Measurements from ENCODE around the gene TPST1. TPM values are rescaled to one million over a fixed set of nuclear protein-coding genes. Genes with fewer than 3 reads are reported as not detected.
"Not testable (repeated sequence)": the region's sequence is repeated elsewhere in the genome, so short reads cannot be mapped to it uniquely, and the experiment has no call there.

Gene TPST1
- total RNA-seq, result 21.8 TPM
- long read RNA-seq, transcript TPST1-201 (6 exons, 2,116 nt), result major isoform, 52 of 77 reads
- long read RNA-seq, partial matches to known transcripts, result 9 of 77 reads
- long read RNA-seq, other reads (novel, unspliced or antisense), result 16 of 77 reads

DNA sequence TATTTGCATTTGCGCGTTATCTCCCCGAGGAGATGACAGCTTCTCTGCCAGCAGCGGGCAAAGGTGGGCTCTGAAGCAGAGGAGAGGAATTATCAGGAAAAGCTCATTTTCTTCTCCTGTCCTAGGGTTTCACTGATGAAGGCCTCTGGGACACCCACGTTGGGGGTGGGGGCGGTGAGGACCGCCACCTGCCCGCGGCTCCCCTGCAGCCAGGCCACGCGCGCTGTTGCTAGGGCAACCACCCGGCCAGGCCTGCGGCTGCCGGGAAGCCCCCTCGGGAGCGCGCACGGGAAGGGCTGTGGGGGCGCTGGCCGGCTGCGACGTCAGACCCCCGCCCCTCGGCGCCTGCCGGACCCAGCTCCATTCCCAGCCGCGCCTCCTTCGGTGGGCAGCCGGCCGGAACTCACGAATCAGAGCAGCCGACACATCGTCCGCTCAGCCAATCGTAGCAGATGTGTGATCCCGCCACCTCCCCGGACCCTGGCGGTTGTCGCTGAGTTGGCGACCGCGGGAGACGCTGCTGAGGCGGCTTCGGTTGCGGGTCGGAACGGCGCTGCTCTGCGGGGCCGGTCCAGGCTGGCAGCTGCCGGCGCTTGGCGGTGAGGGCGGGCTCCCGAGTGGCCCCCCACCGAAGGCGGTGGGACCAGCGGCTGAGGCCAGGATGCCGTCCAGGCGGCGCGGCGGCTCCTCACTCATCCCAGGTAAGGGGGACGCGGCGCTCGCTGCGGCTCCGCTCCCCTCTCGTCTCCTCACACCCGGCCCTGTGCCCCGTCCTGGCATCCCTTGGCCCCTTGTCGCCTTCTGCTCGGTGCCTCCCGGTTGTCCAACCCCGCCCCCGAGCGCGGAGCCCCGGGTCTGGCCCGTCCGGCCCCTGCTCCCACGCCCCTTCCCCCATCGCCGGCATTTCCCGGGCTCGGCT, at the start of gene TPST1:
TSS of gene TPST1 (plus strand) at position 513 of the 919 bp plus-strand sequence. CDS start 35,092 bp downstream, outside the sequence.
- DNase-seq (ENCODE audit: low spot score), result peak; percentile 94

- not testable (repeated sequence) for DNase-seq (ENCODE audit: low spot score)
Measured at GRCh38 chr7:66156035-66156434, 49.1 kb upstream of the TPST1 start.

- DNase-seq (ENCODE audit: low spot score), result no peak
Measured at GRCh38 chr7:66157060-66157459, 48.1 kb upstream of the TPST1 start.

- no peak for DNase-seq (ENCODE audit: low spot score)
Measured at GRCh38 chr7:66162622-66163021, 42.5 kb upstream of the TPST1 start.

DNA sequence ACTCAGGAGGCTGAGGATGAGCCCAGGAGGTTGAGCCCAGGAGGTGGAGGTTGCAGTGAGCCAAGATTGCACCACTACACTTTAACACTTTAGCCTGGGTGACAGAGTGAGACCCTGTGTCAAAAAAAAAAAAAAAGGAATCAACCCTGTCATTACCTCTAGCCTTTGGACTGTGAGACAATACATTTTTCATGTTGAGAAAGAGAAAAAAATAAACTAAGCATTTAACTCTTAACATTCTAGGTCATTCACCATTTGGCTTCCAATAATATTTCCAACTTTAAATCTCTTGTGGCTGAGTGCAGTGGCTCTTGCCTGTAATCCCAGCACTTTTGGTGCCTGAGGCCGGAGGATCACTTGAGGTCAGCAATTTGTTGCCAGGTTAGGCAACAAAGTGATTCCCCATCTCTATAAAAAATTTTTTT, 41.9 kb upstream of the TPST1 start:
- no peak for DNase-seq (ENCODE audit: low spot score)

GRCh38 chr7:66164356-66164755, 40.8 kb upstream of the TPST1 start:
- no peak for DNase-seq (ENCODE audit: low spot score)

DNA sequence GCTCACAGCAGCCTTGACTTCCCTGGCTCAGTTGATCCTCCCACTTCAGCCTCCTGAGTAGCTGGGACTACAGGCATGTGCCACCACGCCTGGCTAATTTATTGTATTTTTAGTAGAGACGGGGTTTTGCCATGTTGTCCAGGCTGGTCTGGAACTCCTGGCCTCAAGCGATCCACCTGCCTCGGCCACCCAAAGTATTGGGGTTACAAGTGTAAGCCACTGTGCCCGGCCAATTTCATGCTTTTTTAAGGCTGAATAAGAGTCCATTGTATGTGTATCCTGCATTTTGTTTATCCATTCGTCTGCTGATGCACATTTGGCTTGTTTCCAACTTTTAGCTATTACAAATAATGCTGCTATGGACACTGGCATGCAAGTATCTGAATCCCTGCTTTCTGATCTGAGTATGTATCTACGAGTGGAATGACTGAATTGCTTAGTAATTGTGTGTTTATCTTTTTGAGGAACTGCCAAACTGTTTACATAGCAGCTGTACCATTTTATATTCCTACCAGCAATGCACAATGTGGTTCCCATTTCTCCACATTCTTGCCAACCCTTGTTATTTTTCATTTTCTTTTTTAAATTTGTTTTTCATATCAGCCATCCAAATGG, 37.3 kb upstream of the TPST1 start:
- no peak for DNase-seq (ENCODE audit: low spot score)

DNA sequence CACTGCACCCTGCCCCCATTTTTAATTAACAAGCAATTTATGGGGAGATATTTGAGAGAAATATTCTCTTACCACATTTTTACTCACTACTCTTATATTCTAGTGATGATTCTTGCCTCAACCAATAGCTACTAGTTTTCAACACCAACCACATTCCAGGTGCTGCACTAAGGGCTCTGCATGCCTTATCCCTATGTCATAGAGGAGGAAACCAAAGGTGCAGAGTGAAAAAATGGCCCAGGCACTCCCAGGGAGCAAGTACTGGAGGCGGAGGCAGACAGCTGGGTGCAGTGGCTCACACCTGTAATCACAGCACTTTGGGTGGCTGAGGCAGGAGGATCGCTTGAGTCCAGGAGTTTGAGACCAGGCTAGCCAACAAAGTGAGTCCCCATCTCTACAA, 35.5 kb upstream of the TPST1 start:
- no peak for DNase-seq (ENCODE audit: low spot score)

DNA sequence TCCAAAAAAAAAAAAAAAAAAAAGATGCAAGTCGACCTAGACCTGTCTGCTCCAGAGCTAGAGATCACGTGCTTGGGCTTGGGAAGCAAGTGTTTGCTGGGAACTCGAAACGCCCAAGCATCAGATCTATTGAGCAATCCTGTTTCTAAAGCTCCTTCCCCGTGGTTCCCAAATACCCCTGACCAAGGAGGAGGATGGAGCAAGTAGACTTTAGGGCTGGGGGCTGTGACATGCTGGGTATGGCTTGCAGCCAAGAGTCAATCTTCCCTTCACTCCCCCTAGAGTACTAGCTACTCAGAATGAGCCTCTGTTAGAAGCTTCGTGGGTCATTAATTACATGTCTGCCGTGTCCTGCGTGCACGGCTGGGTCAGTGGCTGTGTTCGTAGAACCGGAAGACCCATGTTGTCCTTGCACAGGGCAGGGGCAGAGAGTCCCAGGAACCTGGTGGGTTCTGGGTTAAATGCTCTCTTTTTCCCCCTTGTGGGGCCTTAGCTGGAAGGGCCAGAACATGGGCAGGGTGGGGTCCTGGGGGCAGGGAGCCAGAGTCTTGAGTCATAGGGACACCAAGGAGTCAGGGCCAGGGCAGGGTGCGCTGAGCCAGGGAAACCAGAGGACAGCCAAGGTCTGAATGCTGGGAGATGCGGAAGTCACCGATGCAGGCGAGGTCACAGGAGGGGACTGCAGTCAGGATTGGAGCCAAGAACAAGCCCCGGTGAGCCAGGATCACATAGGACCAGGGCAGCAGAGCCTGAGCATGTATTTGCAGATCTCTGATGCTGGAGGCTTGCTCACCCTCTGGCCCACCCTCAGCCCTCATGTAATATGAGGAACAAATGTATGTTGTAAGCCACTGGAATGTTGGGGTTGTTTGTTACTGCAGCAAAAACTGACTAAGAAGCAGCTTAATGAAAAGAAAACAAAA, 34.6 kb upstream of the TPST1 start:
- DNase-seq (ENCODE audit: low spot score), result no peak

DNA sequence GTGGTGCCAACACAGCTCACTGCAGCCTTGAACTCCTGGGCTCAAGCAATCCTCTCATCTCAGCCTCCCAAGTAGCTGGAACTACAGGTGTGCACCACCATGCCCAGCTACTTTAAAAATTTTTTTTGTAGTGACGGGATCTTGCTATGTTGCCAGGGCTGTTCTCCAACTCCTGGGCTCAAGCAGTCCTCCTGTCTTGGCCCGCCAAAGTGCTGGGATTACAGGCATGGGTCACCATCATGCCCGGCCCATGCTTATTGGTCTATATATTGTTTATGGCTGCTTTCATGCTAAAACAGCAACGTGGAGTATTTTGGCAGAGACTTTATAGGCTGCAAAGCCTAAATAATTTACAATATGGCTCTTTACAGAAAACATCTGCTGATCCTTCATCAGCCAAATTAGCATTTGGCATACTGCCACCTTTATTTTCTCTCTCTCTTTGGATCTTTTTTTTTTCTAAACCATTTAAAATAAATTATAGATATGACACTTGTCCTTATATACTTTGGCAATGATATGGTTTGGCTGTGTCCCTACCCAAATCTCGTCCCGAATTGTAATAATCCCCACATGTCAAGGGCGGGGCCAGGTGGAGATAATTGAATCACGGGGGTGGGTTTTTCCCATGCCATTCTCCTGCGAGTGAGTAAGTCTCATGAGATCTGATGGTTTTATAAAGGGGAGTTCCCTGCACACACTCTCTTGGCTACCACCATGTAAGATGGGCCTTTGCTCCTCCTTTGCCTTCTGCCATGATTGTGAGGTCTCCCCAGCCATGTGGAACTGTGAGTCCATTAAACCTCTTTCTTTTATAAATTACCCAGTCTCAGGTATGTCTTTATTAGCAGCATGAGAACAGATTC, 32.4 kb upstream of the TPST1 start:
- DNase-seq (ENCODE audit: low spot score), result not testable (repeated sequence)

DNA sequence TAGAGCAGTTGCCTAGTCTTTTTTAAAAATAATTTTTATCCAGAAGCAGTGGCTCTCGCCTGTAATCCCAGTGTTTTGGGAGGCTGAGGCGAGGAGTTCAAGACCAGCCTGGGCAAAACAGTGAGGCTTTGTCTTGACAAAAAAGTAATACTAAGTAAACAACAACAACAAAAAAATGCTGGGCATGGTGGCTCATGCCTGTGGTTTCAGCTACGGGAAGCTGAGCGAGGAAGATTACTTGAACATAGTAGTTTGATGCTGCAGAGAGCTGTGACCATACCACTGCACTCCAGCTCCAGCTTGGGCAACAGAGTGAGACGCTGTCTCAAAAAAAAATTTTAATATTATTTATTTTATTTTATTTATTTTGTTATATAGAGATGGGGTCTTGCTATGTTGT, 31.3 kb upstream of the TPST1 start:
- DNase-seq (ENCODE audit: low spot score), result no peak

- not testable (repeated sequence) for DNase-seq (ENCODE audit: low spot score)
Measured at GRCh38 chr7:66175006-66175405, 30.1 kb upstream of the TPST1 start.

DNA sequence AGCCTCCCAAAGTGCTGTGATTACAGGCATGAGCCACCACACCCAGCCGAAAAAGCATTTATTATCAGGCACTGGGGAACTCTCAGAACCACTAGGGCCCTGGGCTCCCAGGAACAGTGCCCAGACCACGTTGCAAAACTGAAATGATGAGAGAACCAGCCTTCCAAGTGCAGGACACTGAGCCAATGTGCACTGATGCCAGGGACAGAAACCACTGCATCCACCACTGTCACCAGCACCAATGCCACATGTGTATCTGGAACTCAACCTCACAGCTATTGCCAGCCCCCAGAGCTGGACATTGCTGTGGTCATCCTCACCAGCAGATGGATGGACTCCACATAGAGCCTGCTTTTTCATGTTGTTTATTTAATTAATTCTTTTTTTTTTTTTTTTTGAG, 28.2 kb upstream of the TPST1 start:
- no peak for DNase-seq (ENCODE audit: low spot score)

DNA sequence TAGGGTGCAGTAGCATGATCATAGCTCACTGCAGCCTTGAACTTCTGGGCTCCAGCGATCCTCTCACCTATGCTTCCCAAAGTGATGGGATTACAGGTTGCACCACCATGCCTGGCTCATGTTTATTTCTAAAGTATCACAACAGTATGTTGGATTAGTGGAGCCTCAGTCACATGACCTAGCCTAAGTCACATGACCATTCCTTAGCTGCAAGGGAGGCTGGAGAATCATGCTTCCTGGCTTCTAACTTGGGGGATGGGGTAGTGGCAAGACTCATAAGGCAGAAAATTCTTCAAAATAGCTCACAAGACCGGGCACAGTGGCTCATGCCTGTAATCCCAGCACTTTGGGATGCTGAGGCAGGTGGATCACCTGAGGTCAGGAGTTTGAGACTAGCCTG, 26.9 kb upstream of the TPST1 start:
- DNase-seq (ENCODE audit: low spot score), result no peak

DNA sequence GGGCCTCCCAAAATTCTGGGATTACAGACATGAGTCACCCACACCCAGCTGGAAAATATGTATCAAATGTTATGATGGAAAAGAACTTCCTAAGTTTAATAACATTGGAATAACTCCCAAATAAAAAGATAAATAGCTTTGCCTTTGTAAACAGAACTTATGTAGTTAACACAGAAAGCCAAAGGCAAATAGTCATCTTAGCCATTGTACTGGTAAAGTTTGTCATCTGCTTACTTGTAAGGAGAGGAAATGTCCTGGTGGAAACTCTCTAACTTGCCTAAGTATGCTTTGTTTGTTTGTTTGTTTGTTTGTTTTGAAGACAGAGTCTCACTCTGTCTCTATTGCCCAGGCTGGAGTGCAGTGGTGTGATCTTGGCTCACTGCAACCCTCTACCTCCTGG, 23.8 kb upstream of the TPST1 start:
- no peak for DNase-seq (ENCODE audit: low spot score)

DNA sequence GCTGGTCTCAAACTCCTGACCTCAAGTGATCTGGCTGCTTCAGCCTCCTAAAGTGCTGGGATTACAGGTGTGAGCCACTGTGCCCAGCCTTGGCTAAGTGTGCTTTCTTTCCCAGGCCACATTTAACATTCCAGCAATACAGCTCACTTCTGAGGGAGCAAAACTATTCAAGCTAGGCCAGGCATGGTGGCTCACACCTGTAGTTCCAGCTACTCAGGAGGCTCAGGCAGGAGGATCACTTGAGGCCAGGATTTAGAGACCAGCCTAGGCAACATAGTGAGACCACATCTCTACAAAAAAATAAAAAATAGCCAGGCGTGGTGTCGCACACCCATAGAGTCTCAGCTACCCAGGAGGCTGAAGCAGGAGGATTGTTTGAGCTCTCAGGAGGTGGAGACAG, 23.3 kb upstream of the TPST1 start:
- no peak for DNase-seq (ENCODE audit: low spot score)

- DNase-seq (ENCODE audit: low spot score), result no peak
Measured at GRCh38 chr7:66182920-66183319, 22.2 kb upstream of the TPST1 start.

GRCh38 chr7:66183700-66184099, 21.4 kb upstream of the TPST1 start:
- DNase-seq (ENCODE audit: low spot score), result no peak

- DNase-seq (ENCODE audit: low spot score), result no peak
Measured at GRCh38 chr7:66185680-66186187, 19.4 kb upstream of the TPST1 start.

- no peak for DNase-seq (ENCODE audit: low spot score)
Measured at GRCh38 chr7:66186991-66187390, 18.1 kb upstream of the TPST1 start.

Data from mesenteric fat pad (tissue), 1 donor.